Measurements from ENCODE around the gene MAD1L1.

Gene MAD1L1

GRCh38 chr7:1918063-1918645 is 314.6 kb downstream of the MAD1L1 start:
- no peak for DNase-seq

GRCh38 chr7:1917221-1918062 is 315.3 kb downstream of the MAD1L1 start:
- no peak for DNase-seq

- no peak for DNase-seq
Observed at GRCh38 chr7:1916601-1916970, 316.2 kb downstream of the MAD1L1 start.

GRCh38 chr7:1915956-1916600 is 316.7 kb downstream of the MAD1L1 start:
- no peak for DNase-seq

GRCh38 chr7:1915326-1915725 is 317.4 kb downstream of the MAD1L1 start:
- no peak for DNase-seq

- no peak for DNase-seq
Observed at GRCh38 chr7:1914743-1915142, 318.0 kb downstream of the MAD1L1 start.

GRCh38 chr7:1914321-1914720 is 318.4 kb downstream of the MAD1L1 start:
- DNase-seq: no peak

GRCh38 chr7:1913466-1914282 is 319.1 kb downstream of the MAD1L1 start:
- no peak for DNase-seq

GRCh38 chr7:1912593-1913465 is 319.9 kb downstream of the MAD1L1 start:
- DNase-seq: no peak

GRCh38 chr7:1911571-1911970 is 321.2 kb downstream of the MAD1L1 start:
- DNase-seq: no peak

GRCh38 chr7:1910827-1911226 is 321.9 kb downstream of the MAD1L1 start:
- DNase-seq: no peak

GRCh38 chr7:1910081-1910685 is 322.6 kb downstream of the MAD1L1 start:
- no peak for DNase-seq

GRCh38 chr7:1909476-1909875 is 323.3 kb downstream of the MAD1L1 start:
- DNase-seq: no peak

- DNase-seq: no peak
Observed at GRCh38 chr7:1908823-1909420, 323.8 kb downstream of the MAD1L1 start.

- no peak for DNase-seq
Observed at GRCh38 chr7:1907751-1908365, 324.9 kb downstream of the MAD1L1 start.

- DNase-seq: no peak
Observed at GRCh38 chr7:1906988-1907745, 325.6 kb downstream of the MAD1L1 start.

- no peak for DNase-seq
Observed at GRCh38 chr7:1906087-1906830, 326.5 kb downstream of the MAD1L1 start.

All from anterior cingulate cortex (tissue), 58 donors.